ENCODE data around the gene SCN9A. TPM values are rescaled to one million over a fixed set of nuclear protein-coding genes. Genes with fewer than 3 reads are reported as not detected.

The SCN9A gene
- total and polyA plus RNA-seq, 2 of the 8 experiments (the other 6 are each of a cell fraction or from before 2014, with no cell fraction given) = 1.6 to 6.2 TPM

- no peak overlapping the region for H2BK15ac ChIP-seq (ENCODE audit: low read length)
- no peak overlapping the region for H2BK5ac ChIP-seq (ENCODE audit: low read depth, low read length)
- no peak overlapping the region for H2AFZ ChIP-seq (ENCODE audit: low read length)
- H3K23me2 ChIP-seq (ENCODE audit: low read depth, low read length) = no peaks in the 10 kb centered on the region
- no peaks in the 10 kb centered on the region for H3K27me3 ChIP-seq (replicated peaks in 1 of 4; ENCODE audit: control insufficient read depth in 3 of 4, extremely low read depth in 1 of 4, insufficient read depth in 3 of 4, low read length in 3 of 4)
- H4K20me1 ChIP-seq (replicated peaks in 1 of 2; ENCODE audit: control insufficient read depth in 1 of 2, insufficient read depth in 2 of 2, low read length in 2 of 2) = no peaks in the 10 kb centered on the region
- H3K36me3 ChIP-seq (ENCODE audit: control insufficient read depth in 2 of 4, insufficient read depth in 4 of 4, low read length in 3 of 4) = no peaks in the 10 kb centered on the region
- TF ChIP-seq SP4 (IDR thresholded peaks at IDR 0.05; ENCODE audit: low read length) (no peak), SAP30 (IDR thresholded peaks at IDR 0.05; ENCODE audit: insufficient read depth, insufficient replicate concordance, low read length) (no peak), BACH1 (IDR thresholded peaks at IDR 0.05; ENCODE audit: low read length) (no peak), RAD21 (IDR thresholded peaks at IDR 0.05 in 1 of 2, conservative IDR thresholded peaks at IDR 0.05 in 1 of 2; ENCODE audit: low read depth in 2 of 2, low read length in 2 of 2) (no peak), CHD1 (IDR thresholded peaks at IDR 0.05; ENCODE audit: low read depth, low read length) (no peak), CREB1 (IDR thresholded peaks at IDR 0.05) (no peak), SP2 (IDR thresholded peaks at IDR 0.05; ENCODE audit: low read length) (no peak), JUN (IDR thresholded peaks at IDR 0.05; ENCODE audit: low read depth, low read length) (no peak)
- no peaks in the 10 kb centered on the region for H3K79me1 ChIP-seq (ENCODE audit: low read depth, low read length)
- H3K14ac ChIP-seq (ENCODE audit: insufficient read length) = no peak overlapping the region
- H2BK120ac ChIP-seq (replicated peaks; ENCODE audit: low read depth, low read length) = no peak overlapping the region
- H3K4ac ChIP-seq (replicated peaks; ENCODE audit: insufficient read length, low read depth, low read length) = no peak overlapping the region
- H3K27ac ChIP-seq (ENCODE audit: low read depth, low read length) = no peak overlapping the region
- H3K4me1 ChIP-seq (replicated peaks in 1 of 4; ENCODE audit: control insufficient read depth in 3 of 4, insufficient read depth in 4 of 4, low read length in 3 of 4) = no peaks in the 10 kb centered on the region
- no peaks in the 10 kb centered on the region for H3K9me3 ChIP-seq (ENCODE audit: insufficient read depth in 2 of 2, low read depth in 1 of 2, low read length in 1 of 2)
- H3K18ac ChIP-seq (ENCODE audit: extremely low read depth, low read length) = no peak overlapping the region
- H3K56ac ChIP-seq (replicated peaks; ENCODE audit: insufficient read length, low read depth, low read length) = no peak overlapping the region
- POLR2A ChIA-PET (ENCODE audit: partially characterized antibody) = no interaction called here
- no peak overlapping the region for H3K9ac ChIP-seq (replicated peaks in 1 of 4; ENCODE audit: extremely low read depth in 1 of 4, low read depth in 3 of 4, low read length in 3 of 4)
- H4K91ac ChIP-seq (replicated peaks; ENCODE audit: insufficient read length, low read length) = no peak overlapping the region
- H4K5ac ChIP-seq (ENCODE audit: insufficient read length, low read depth, low read length) = no peak overlapping the region
- H4K8ac ChIP-seq (ENCODE audit: extremely low read depth, insufficient read depth, low read length) = no peak overlapping the region
- H2BK12ac ChIP-seq (ENCODE audit: low read depth, low read length) = no peak overlapping the region
- H3K23ac ChIP-seq (ENCODE audit: insufficient read length) = no peak overlapping the region
- no peak overlapping the region for H2BK20ac ChIP-seq (ENCODE audit: low read length)
- FAIRE-seq (no peak), DNase-seq (ENCODE audit: low read depth in 1 of 2, low spot score in 2 of 2) (no peak)
- H3K4me3 ChIP-seq (ENCODE audit: extremely low read depth in 1 of 4, insufficient read depth in 2 of 4, low read depth in 3 of 4, low read length in 4 of 4) = no peak overlapping the region
- H2AK5ac ChIP-seq (ENCODE audit: low read depth, low read length) = no peak overlapping the region
- H3K4me2 ChIP-seq (ENCODE audit: insufficient read depth in 1 of 2, low read depth in 2 of 2, low read length in 2 of 2) = no peak overlapping the region
- CTCF ChIA-PET (ENCODE audit: partially characterized antibody) = interaction anchor here (0.6 to 2.9 kb wide), 14 partner anchors 9 to 209 kb away, joined by 3 to 20 read pairs (median 4); partner anchors contain the start of gene SCN9A
- no peaks in the 10 kb centered on the region for H3K79me2 ChIP-seq (ENCODE audit: control insufficient read depth in 1 of 2, insufficient read depth in 2 of 2, low read length in 2 of 2)
Observed at GRCh38 chr2:166360426-166360825, 15.3 kb downstream of the SCN9A start.

Measured in H1 (cell line).